ENCODE results near the gene RCSD1. TPM values are rescaled to one million over a fixed set of nuclear protein-coding genes. Genes with fewer than 3 reads are reported as not detected.

Gene RCSD1
- total and polyA plus RNA-seq, 12 donors: 9.0 to 50.2 (median 37.4) TPM

DNA sequence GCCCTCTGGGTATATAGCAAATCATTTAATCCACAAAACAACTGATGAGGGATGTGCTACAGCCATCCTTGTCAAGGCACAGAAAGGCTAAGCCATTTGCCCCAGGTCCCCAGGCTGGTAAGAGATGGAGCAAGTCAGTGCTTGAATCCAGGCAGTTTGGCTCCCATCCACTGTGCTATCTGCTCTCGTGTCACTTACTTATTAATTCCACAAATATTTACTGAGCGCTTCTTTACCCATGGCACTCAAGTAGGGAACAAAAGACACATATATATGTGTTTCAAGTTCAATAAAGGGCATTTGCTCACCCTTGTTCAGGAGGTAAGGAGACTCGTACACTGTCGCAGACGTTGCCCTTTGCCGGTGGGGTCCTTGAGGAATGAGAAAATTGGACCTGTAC is 53.2 kb downstream of the RCSD1 start:
- Histone ChIP-seq H3K27ac (peak overlapping the region; percentile 64 to 83 (median 80)), H3K27me3 (no peaks in the 10 kb centered on the region), H3K36me3 (peaks cover 0 to 78% (median 0%) of the 10 kb centered on the region in 9 donors), H3K9me3 (no peaks in the 10 kb centered on the region), H3K4me1 (peaks cover 11 to 100% (median 90%) of the 10 kb centered on the region in 9 donors), H3K4me3 (no peak overlapping the region)
- intact Hi-C loops (cut with DNase I): loop anchor here in 4 of 10 donors (5.0 to 10.0 kb wide), 2 partner anchors 48 to 51 kb away; partner anchors contain the start of gene RCSD1 (in 4 of the 4)
- WGBS, 2 donors: 45 to 56% methylated on average over 6 of the region's 6 CpGs
- DNase-seq (no peak), ATAC-seq (no peak)
- TF ChIP-seq, protein P1, sequence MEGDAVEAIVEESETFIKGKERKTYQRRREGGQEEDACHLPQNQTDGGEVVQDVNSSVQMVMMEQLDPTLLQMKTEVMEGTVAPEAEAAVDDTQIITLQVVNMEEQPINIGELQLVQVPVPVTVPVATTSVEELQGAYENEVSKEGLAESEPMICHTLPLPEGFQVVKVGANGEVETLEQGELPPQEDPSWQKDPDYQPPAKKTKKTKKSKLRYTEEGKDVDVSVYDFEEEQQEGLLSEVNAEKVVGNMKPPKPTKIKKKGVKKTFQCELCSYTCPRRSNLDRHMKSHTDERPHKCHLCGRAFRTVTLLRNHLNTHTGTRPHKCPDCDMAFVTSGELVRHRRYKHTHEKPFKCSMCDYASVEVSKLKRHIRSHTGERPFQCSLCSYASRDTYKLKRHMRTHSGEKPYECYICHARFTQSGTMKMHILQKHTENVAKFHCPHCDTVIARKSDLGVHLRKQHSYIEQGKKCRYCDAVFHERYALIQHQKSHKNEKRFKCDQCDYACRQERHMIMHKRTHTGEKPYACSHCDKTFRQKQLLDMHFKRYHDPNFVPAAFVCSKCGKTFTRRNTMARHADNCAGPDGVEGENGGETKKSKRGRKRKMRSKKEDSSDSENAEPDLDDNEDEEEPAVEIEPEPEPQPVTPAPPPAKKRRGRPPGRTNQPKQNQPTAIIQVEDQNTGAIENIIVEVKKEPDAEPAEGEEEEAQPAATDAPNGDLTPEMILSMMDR (IDR thresholded peaks at IDR 0.05): no peak

DNA sequence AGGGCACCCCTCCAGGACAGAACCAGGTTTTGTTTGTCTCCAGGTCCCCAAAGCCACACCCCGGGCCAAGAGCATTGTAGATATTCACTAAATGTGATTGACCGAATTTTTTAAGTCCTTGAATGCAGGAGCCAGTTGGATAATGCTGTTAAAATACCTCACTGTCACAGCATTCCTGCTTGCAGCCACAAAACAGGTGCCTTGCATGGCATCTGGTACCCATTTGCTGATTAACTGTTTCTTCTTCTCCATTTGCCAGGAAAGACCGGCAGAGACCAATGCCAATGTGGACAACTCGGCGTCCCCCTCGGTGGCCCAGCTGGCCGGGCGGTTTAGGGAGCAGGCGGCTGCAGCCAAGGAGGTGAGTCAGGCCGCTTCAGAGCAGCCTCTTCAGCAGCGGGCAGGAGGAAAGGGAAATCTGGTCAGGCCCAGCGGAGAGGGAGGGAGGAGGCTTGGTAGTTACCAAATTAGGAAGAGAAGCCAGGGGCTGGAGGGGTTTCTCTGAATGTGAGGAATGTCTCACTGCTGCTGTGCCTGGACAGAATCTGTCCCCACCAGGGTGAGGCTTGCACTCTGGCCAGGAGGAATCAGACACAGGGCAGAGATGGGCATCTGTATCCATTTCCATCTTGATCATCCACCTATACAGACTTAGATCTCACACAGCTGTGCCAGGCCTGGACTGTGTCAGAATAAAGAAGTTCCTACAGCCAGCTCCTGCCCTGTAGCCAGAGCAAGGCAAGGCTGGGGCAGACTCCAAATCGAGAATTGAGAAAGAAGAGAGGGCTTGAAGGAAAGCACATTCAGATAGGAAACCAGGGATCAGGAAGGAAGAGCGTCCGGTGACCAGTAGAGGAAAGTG is 53.8 kb downstream of the RCSD1 start:
- DNase-seq (peak; percentile 60 to 66), ATAC-seq (peak; percentile 38 to 68 (median 64))
- intact Hi-C loops (cut with DNase I): loop anchor here in 6 of 10 donors (1.0 to 10.0 kb wide), 5 partner anchors 49 to 130 kb away; partner anchors contain the start of gene RCSD1 (in 4 of the 6)
- Histone ChIP-seq H3K36me3 (peaks cover 0 to 84% (median 0%) of the 10 kb centered on the region in 9 donors), H3K9me3 (no peaks in the 10 kb centered on the region), H3K4me1 (peaks cover 11 to 96% (median 89%) of the 10 kb centered on the region in 9 donors), H3K4me3 (no peak overlapping the region), H3K27me3 (no peaks in the 10 kb centered on the region), H3K27ac (peak overlapping the region; percentile 64 to 83 (median 80))
- 20 to 32% methylated on average over 15 of the region's 15 CpGs for WGBS, 2 donors
- TF ChIP-seq, protein P1 (IDR thresholded peaks at IDR 0.05): no peak

DNA sequence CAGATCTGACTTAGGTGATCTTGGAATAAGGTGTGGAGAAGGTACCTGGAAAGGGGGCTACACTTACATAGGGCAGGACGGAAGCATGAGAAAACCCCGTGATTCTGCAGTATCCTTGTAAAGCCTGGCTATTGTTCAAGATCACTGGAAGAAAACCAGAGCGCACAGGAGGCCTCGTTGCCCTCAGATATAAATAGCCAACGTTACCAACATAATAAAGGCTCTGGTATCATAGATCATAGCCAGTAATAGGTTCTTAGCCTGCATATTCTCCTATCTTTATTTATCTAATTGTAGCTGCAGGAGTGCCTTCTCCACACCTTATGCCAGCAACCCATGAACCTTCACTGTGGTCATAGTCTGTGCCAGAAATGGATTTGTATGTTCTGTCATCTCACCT is 55.8 kb downstream of the RCSD1 start:
- peaks cover 7 to 86% (median 69%) of the 10 kb centered on the region in 9 donors for H3K4me1 ChIP-seq
- H3K27me3 ChIP-seq: no peaks in the 10 kb centered on the region
- intact Hi-C loops (cut with DNase I): loop anchor here in 7 of 10 donors (1.0 to 10.0 kb wide), 10 partner anchors 34 to 129 kb away; partner anchors contain the start of gene RCSD1 (in 3 of the 7)
- ATAC-seq (peak in 6 of 8 donors; percentile 24 to 51 (median 38)), DNase-seq (no peak)
- peak overlapping the region; percentile 21 to 83 (median 80) for H3K27ac ChIP-seq
- H3K4me3 ChIP-seq: no peak overlapping the region
- WGBS, 2 donors: 18 to 29% methylated on average over 5 of the region's 5 CpGs
- TF ChIP-seq, protein P1 (IDR thresholded peaks at IDR 0.05): no peak
- H3K36me3 ChIP-seq: peaks cover 0 to 93% (median 10%) of the 10 kb centered on the region in 9 donors
- no peaks in the 10 kb centered on the region for H3K9me3 ChIP-seq

DNA sequence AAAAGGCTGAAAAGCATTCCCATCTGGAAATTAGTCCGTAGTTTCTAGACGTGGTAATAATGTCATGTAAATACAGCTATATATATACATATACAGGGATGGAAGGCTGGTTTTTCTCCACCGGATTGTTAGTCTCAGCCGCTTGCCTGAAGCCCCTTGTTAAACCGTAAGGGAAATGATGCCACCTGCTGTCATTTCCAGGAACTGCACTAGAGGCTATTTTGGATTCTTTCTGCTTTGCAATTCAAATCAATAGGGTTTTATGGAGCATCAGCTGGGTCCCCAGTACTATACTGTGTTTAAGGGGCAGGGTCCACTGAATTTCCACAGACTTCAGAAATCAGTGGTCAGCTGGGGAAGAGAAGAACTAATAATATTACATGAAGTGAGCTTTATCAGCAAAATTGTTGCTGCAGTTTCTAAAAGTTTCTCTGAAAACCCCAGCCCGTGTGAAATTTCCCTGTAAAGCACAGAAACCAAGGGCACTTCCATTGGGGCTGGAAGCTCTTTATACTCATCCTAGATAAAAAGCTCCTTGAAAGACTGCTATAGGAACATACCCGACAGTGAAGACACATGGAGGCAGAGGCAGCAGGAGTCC is 58.0 kb downstream of the RCSD1 start:
- peak in 7 of 8 donors; percentile 20 to 65 (median 43) for ATAC-seq
- peak in 1 of 2 donors; percentile 86 for DNase-seq
- WGBS, 2 donors: 25 to 26% methylated on average over 7 of the region's 7 CpGs
- intact Hi-C loops (cut with DNase I): loop anchor here (1.0 to 10.0 kb wide), 9 partner anchors 36 to 131 kb away; partner anchors contain the start of gene RCSD1 (in 3 of the 10)
- TF ChIP-seq, protein P1 (IDR thresholded peaks at IDR 0.05): peak; percentile 89 to 97 (median 95)
- Histone ChIP-seq H3K4me3 (no peak overlapping the region), H3K27me3 (no peaks in the 10 kb centered on the region), H3K9me3 (no peaks in the 10 kb centered on the region), H3K4me1 (peaks cover 3 to 74% (median 54%) of the 10 kb centered on the region in 9 donors), H3K27ac (peak overlapping the region in 9 of 10 donors; percentile 37 to 83 (median 78)), H3K36me3 (peaks cover 0 to 96% (median 11%) of the 10 kb centered on the region in 9 donors)
